GM21447 (cell line): ENCODE measurements around the gene SCN4B.

Experiments used
- ATAC-seq: cut with Tn5 transposase; IDR thresholded peaks from one replicate; pipeline ENCODE4 v1.9.1; 2021; ENCODE audit not compliant: unreplicated experiment

The SCN4B gene

DNA sequence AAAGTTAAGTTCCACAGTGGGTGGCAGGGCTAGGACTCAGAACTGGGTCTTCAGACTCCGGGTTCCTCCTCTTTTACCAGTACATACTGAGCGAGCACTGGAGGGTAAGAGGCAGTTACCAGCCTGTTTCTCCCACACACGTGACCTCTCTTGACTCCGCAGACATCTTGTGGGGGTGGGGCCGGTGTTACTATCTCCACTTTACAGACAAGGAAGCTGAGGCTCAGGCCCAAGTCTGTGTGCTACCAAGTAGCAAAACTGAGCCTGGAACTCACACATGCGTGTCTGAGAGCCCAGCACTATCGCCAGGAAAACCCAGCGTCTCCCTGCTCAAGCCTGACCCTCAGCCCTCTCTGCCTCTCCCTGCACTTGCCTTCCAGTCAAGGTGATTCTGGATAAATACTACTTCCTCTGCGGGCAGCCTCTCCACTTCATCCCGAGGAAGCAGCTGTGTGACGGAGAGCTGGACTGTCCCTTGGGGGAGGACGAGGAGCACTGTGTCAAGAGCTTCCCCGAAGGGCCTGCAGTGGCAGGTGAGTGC, 49.8 kb downstream of the SCN4B start:
- no peak for ATAC-seq

DNA sequence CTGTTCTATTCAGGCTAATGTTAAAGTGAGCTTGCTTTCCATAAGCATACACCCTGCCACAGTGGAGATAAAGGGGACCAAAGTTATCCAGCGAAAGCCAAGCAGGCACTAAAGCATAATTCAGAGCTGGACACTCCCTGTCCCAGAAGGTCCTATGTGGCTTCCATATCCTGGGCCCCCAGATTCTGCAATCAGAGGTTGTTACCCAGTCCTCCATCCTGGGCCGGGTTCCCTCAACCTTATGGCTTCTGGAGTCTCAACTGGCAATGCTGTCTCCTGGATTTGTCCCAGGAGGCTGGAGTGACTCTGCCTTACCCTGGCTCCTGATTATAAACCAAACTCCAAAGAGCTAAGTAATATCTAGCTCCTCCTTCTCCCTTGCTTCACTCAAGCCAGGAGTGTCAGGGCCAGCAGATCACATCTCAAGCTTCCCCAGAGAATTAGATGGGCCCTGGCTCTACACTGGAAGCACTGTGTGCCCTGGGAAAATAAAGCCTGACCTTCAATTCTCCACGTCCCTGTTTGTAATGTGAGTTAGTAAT, 51.9 kb downstream of the SCN4B start:
- no peak for ATAC-seq

DNA sequence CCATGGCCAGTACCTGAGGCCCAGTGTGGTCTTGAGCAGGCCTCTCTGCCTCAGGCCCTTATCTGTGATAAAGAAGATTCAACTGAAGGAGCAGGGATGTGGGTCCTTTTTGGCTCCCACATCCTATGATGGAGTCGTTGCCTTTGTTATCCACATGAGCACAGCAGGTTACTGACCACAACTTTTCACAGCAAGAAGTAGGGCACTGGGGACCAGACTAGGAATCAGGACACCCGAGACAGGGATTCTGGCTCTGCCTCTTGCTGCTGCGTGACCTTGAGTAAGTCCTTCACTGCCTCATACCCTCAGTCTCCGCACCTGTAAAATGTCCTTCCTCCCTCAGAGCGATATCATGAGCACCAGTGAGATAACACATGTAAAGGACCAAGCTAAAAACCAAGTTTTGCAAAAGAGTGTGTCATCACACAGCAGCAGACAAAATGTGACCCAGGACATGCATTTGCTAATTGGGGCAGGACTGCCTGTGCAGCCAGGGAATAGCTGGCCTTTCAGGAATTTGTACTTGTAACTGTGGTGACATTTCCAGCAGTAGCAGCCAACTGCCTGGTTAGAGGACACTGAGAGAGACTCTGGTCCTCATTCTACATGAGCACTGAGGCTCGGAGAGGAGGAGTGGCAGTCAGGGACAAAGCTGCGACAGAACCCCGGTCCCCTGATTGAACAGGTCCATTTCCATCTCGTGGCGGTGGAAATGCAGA, 52.6 kb downstream of the SCN4B start:
- no peak for ATAC-seq

DNA sequence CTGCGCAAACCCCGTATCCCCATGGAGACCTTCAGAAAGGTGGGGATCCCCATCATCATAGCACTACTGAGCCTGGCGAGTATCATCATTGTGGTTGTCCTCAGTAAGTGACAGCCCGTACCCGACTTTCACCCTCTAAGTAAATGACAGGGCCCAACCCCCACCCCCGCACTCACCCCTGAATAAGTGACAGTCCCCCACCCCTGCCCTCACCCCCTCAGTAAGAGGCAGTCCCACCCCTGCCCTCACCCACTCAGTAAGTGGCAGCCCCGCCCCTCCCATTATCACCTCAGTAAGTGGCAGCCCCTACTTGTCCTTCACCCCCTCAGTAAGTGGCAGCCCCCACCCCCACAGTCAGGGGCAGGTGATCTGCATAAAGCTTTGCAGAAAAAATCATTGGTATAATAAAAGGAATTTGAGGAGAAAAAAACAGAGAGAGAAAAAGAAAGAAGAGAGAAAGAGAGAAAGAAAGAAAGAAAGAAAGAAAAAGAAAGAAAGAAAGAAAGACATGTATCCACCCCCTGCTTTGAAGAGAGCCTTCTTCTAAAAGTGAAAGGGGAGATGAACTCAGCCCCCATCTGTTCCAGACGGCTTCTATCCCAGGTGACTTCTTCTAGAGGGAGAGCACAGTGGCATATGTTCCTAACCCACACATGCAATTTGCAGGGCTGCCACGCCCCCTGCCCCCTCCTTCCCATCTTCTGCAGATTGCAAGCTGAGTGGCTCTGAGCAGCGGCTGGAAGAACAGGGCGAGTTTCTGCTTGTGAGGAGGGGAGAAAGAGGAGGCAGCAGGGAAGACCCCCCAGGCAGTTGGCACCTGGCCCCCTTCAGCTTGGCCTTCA, 53.4 kb downstream of the SCN4B start:
- ATAC-seq, result no peak

DNA sequence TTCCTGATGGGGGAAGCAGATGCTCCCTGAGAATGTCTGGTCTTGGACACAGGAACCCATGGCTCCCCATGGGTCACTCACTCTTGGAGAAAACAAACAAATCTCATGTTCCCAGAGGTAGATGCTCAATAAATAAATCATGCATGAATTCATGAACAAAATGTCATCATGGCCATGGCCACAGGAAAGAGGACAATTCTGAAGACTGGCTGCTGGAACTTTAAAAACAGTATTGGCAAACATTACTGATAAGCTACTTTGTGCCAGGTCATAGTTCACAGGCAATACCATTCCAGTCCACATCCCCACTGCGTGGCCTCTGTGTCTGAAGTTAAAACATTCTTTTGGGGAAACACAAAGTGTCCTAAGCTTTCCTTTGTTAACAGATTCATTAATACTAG, 56.7 kb downstream of the SCN4B start:
- ATAC-seq, result no peak

DNA sequence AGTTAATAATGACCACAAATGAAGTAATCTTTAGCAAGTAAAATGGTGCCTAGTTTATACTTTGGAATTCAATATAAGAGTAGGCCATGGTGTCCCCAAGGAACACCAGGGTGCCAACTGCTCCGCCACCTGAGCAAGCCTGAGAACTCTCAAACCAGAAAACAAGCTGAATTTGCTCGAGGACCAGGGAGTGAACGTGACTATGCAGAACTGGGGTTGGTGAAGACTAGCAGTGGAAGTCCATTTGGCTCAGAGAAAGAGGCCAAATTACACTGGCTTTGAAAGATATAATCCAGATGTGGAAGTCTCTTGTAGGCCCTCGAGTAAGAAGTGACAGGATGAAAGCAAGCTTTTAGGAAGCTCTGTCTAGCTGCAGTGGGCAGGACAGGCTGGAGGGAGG, 57.1 kb downstream of the SCN4B start:
- ATAC-seq, result no peak

DNA sequence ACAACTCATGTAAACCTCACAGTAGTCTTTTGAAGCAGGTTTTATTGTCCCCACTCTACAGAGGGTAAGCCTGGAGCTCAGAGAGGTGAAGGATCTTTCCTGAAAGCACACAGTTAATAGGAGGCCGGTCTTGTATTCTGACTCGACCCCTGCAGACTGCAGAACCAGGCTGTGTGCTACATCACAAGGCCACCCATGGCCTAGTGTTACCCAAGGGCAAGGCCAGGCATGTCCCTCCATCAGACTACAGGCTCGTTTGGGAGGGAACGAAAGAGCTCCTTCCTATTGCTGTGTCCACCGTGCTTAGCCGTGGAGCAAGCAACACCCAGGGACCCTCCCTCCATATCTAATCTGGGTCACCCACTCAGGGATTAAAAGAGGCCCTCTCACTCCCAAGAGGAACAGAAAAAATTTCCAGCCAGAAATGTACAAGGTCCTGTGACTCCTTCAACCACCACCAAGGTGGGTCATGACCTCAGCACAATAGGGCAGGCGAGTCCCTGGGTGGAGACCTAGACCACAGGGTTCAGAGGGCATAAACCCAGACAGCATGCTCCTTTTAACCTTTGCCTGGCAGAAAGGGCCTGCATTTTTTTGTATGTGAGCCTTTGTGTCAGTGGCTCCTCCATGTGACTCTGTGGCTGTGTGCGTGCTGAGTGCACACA, 59.6 kb downstream of the SCN4B start:
- no peak for ATAC-seq

DNA sequence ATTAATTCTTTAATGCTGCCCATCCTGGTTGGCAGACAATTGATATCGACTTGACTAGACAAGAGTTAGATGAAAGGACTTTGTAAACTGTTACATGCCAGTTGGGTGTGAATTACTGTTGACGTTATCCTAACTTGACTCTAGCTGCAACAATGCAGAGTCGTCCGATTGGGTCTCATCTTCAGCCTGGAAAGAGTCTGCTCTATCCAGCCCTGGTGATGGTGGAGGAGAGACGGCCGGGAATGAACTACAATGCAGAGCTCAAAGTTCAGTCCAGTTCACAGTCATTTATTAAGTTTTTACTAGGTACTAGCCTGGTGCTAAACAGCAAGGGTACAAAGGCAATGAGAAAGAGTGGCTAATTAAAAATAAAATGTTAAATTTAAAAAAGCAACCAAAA, 60.9 kb downstream of the SCN4B start:
- no peak for ATAC-seq

DNA sequence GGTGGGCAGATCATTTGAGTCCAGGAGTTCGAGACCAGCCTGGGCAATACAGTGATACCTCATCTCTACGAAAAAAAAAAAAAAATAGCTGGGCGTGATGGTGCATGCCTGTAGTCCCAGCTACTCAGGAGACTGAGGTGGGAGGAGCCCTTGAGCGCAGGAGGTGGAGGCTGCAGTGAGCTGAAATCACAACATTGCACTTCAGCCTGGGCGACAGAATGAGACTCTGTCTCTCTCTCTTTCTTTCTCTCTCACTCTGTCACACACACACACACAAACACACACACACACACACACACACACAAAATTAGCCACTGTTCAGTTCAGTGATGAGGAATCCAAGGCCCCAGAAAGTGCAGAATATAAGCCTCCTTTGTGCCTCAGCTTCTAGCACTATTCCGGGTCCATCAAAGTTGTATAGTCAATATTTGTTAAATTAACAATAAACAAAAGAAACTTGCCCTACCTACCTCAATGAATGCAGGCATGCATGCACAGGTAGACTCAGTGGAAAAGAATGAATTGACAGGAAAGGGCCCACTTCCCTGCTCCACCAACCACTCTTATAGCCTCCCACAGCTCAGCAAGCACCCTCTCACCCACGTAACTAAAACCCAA, 62.0 kb downstream of the SCN4B start:
- ATAC-seq, result no peak

DNA sequence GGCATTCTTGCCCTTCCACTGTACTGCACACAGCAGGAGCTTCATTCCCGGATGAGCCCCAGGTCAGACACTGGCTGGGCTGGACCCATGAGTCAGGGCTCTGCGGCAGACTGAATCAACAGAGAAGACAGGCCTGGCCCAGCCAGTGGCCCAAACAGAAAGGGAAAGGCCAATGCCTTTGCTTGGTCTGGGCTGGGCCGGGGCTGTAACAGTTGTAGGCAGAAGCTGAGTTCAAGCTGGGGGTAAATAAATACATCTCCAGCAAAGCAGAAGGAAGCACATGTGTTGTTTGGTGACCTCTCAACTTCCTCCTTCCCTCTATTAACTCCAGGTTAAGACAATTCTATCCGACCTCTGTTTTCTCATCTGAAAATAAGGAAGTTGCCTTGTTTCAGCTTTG, 64.1 kb downstream of the SCN4B start:
- ATAC-seq, result no peak

DNA sequence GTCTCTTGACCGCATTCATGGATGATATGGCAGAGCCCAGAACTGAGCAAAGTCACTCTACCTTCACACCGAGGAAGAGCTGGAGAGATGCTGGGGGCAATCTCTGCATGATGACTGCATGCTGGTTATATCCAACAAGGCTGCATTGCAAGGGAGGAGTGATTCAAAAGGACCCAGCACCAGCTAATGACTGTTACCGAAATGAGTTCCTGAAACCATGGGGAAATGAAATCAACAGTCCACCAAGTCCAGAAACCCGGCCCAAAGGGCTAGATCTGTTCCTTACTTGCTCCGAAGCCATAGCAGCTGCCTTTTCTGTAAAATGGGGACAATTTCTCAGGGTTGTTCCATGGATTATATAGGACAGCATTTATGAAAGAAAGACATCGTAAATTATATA, 64.7 kb downstream of the SCN4B start:
- no peak for ATAC-seq

DNA sequence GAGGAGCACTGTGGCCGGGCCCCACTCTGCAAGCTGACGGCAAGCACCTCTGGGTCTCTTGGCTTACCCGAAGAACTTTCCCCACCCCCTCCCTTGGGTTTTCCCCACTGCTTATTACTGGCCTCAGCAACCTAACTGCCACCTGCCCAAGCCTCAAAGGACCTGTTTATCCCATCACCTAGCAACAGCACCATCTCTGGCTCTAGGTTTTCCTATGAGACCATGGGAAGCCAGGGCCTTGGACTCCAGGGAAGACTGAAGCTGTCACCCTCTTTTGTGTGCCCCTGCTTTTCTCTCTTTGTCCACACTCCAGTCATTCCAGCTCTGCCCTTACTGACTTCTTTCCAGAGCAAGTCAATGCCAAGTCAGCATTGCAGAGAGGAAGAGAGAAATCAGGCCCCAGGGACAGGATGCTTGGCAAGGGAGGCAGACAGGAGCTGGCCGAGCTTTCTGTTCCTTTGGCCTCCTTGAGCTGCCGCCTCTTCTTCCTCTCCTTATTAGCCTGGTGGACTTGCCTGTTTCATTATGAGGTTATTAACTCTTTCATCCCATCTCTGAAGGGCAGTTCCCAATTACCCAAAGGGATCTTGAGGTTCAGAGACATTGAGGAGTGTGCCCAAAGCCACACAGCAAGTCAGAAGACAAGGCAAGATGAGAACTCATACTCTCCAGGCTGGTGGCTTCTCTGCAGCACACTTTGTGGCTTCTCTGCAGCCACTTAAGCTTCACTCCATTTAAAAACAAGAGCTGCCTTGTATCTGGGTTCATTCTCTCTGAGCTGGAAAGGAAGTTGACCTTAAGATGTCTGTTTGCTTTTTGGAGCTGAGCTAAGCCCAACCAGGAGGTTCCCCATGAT, 65.5 kb downstream of the SCN4B start, which contains the start of gene SMIM35:
TSS of gene SMIM35 (minus strand) at position 51 of the 856 bp plus-strand sequence. CDS start 206 bp downstream, outside the sequence.
- ATAC-seq, result no peak

DNA sequence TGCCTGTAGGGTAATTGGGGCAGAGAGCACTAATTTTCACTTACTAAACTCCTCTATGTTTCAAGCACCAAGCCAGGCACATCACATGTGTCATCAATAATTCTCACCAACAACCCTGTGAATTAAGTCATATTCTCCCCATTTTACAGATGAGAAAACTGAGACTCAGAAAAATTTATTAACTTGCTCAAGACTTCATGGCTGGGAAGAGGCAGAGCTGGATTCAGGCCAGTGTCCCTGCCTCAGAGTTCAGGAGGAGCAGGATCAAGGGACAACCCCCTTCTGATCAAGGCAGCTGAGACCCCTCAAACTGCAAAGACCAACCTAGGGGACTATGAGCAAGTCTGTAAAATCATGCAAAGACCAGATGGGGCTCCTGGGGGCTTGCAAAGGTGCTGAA, 68.0 kb downstream of the SCN4B start:
- ATAC-seq, result no peak

DNA sequence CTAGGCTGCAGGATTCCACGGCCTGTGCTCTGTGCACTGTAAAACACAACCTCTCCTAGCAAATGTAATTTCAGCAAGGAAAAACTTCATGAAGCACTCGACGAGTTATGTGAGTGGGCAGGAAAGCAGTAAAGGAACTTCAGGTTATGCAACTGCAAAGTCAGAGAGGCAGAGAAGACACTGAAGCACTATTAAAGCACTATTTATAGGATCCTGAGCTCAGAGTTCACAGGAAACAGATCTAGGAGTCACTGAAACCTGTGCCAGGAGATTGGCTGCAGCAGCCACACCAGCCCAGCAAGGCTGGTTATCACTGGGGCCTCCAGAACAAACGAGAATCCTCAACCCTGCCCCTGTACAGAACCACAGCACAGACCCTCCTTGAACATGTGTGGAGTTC, 68.4 kb downstream of the SCN4B start:
- no peak for ATAC-seq
